ENCODE data around the gene SYNM.

The SYNM gene

GRCh38 chr15:99139276-99139675, 34.4 kb downstream of the SYNM start:
- Histone ChIP-seq H3K36me3 (replicated peaks in 1 of 2; ENCODE audit: control insufficient read depth in 2 of 2, insufficient read depth in 2 of 2, low read length in 2 of 2) (peaks cover 6 to 27% of the 10 kb centered on the region in 2 donors), H3K79me1 (ENCODE audit: low read depth, low read length) (no peaks in the 10 kb centered on the region), H3K14ac (ENCODE audit: low read length) (no peak overlapping the region), H2BK12ac (ENCODE audit: low read length) (no peak overlapping the region), H4K8ac (ENCODE audit: low read depth, low read length) (no peak overlapping the region), H2BK120ac (ENCODE audit: low read depth, low read length) (no peak overlapping the region), H2BK5ac (ENCODE audit: low read length) (no peak overlapping the region), H3K4me3 (ENCODE audit: low read length in 2 of 2) (no peak overlapping the region), H3K4ac (ENCODE audit: low read length) (no peak overlapping the region), H3K4me1 (ENCODE audit: control insufficient read depth in 2 of 2, insufficient read depth in 1 of 2, low read depth in 1 of 2, low read length in 2 of 2) (peaks cover 20% of the 10 kb centered on the region in 2 donors), H3K9ac (ENCODE audit: low read depth, low read length, poor library complexity) (no peak overlapping the region), H2AFZ (ENCODE audit: low read length) (no peak overlapping the region), H3K9me3 (replicated peaks in 1 of 2; ENCODE audit: control insufficient read depth in 2 of 2, insufficient read depth in 1 of 2, low read depth in 1 of 2, low read length in 2 of 2) (peaks cover 0 to 2% of the 10 kb centered on the region in 2 donors), H4K91ac (ENCODE audit: low read depth, low read length, poor library complexity) (no peak overlapping the region), H3K27ac (replicated peaks; ENCODE audit: low read length) (no peak overlapping the region), H3K23ac (ENCODE audit: low read depth, low read length, poor library complexity) (no peak overlapping the region), H2AK5ac (ENCODE audit: low read depth, low read length) (no peak overlapping the region), H3K27me3 (ENCODE audit: control insufficient read depth in 3 of 3, insufficient read depth in 3 of 3, low read depth in 1 of 3, low read length in 3 of 3) (no peaks in the 10 kb centered on the region), H3K18ac (ENCODE audit: low read length) (no peak overlapping the region), H3K4me2 (ENCODE audit: insufficient read depth, low read length, poor library complexity, severe bottlenecking) (no peak overlapping the region), H2BK15ac (ENCODE audit: low read length) (no peak overlapping the region)
- no peak for DNase-seq (ENCODE audit: low spot score)
- WGBS, 2 donors (ENCODE audit: extremely low coverage in 2 of 2, insufficient read length in 2 of 2, insufficient replicate concordance in 1 of 2) = no CpG with 5 or more reads among the region's 4 CpGs

GRCh38 chr15:99140590-99140989, 35.7 kb downstream of the SYNM start:
- H3K4me2 ChIP-seq (ENCODE audit: insufficient read depth, low read length, poor library complexity, severe bottlenecking) = no peak overlapping the region
- H4K8ac ChIP-seq (ENCODE audit: low read depth, low read length) = no peak overlapping the region
- H3K27ac ChIP-seq (replicated peaks; ENCODE audit: low read length) = no peak overlapping the region
- H3K18ac ChIP-seq (ENCODE audit: low read length) = no peak overlapping the region
- H2BK120ac ChIP-seq (ENCODE audit: low read depth, low read length) = no peak overlapping the region
- H2AK5ac ChIP-seq (ENCODE audit: low read depth, low read length) = no peak overlapping the region
- no peak overlapping the region for H3K9ac ChIP-seq (ENCODE audit: low read depth, low read length, poor library complexity)
- DNase-seq (ENCODE audit: low spot score) = no peak
- H3K9me3 ChIP-seq (replicated peaks in 1 of 2; ENCODE audit: control insufficient read depth in 2 of 2, insufficient read depth in 1 of 2, low read depth in 1 of 2, low read length in 2 of 2) = peaks cover 0 to 2% of the 10 kb centered on the region in 2 donors
- H3K4ac ChIP-seq (ENCODE audit: low read length) = no peak overlapping the region
- H2BK5ac ChIP-seq (ENCODE audit: low read length) = no peak overlapping the region
- H3K79me1 ChIP-seq (ENCODE audit: low read depth, low read length) = no peaks in the 10 kb centered on the region
- H3K27me3 ChIP-seq (ENCODE audit: control insufficient read depth in 3 of 3, insufficient read depth in 3 of 3, low read depth in 1 of 3, low read length in 3 of 3) = no peaks in the 10 kb centered on the region
- H3K4me3 ChIP-seq (ENCODE audit: low read length in 2 of 2) = no peak overlapping the region
- no peak overlapping the region for H3K14ac ChIP-seq (ENCODE audit: low read length)
- peaks cover 6 to 21% of the 10 kb centered on the region in 2 donors for H3K36me3 ChIP-seq (replicated peaks in 1 of 2; ENCODE audit: control insufficient read depth in 2 of 2, insufficient read depth in 2 of 2, low read length in 2 of 2)
- no peak overlapping the region for H3K23ac ChIP-seq (ENCODE audit: low read depth, low read length, poor library complexity)
- H3K4me1 ChIP-seq (ENCODE audit: control insufficient read depth in 2 of 2, insufficient read depth in 1 of 2, low read depth in 1 of 2, low read length in 2 of 2) = peaks cover 19 to 20% of the 10 kb centered on the region in 2 donors
- H2BK15ac ChIP-seq (ENCODE audit: low read length) = no peak overlapping the region
- no peak overlapping the region for H4K91ac ChIP-seq (ENCODE audit: low read depth, low read length, poor library complexity)
- no peak overlapping the region for H2BK12ac ChIP-seq (ENCODE audit: low read length)
- H2AFZ ChIP-seq (ENCODE audit: low read length) = no peak overlapping the region
- no CpG with 5 or more reads among the region's 4 CpGs for WGBS, 2 donors (ENCODE audit: extremely low coverage in 2 of 2, insufficient read length in 2 of 2, insufficient replicate concordance in 1 of 2)

- H4K91ac ChIP-seq (ENCODE audit: low read depth, low read length, poor library complexity) = no peak overlapping the region
- no peak overlapping the region for H2BK120ac ChIP-seq (ENCODE audit: low read depth, low read length)
- H2BK5ac ChIP-seq (ENCODE audit: low read length) = no peak overlapping the region
- peaks cover 0 to 2% of the 10 kb centered on the region in 2 donors for H3K9me3 ChIP-seq (replicated peaks in 1 of 2; ENCODE audit: control insufficient read depth in 2 of 2, insufficient read depth in 1 of 2, low read depth in 1 of 2, low read length in 2 of 2)
- no peak overlapping the region for H3K4me3 ChIP-seq (ENCODE audit: low read length in 2 of 2)
- H2AK5ac ChIP-seq (ENCODE audit: low read depth, low read length) = no peak overlapping the region
- no peaks in the 10 kb centered on the region for H3K79me1 ChIP-seq (ENCODE audit: low read depth, low read length)
- H3K14ac ChIP-seq (ENCODE audit: low read length) = no peak overlapping the region
- no peak overlapping the region for H4K8ac ChIP-seq (ENCODE audit: low read depth, low read length)
- H2AFZ ChIP-seq (ENCODE audit: low read length) = no peak overlapping the region
- H3K4me1 ChIP-seq (ENCODE audit: control insufficient read depth in 2 of 2, insufficient read depth in 1 of 2, low read depth in 1 of 2, low read length in 2 of 2) = peaks cover 15 to 20% of the 10 kb centered on the region in 2 donors
- no CpG with 5 or more reads among the region's 4 CpGs for WGBS, 2 donors (ENCODE audit: extremely low coverage in 2 of 2, insufficient read length in 2 of 2, insufficient replicate concordance in 1 of 2)
- H3K4me2 ChIP-seq (ENCODE audit: insufficient read depth, low read length, poor library complexity, severe bottlenecking) = no peak overlapping the region
- H2BK12ac ChIP-seq (ENCODE audit: low read length) = no peak overlapping the region
- H3K23ac ChIP-seq (ENCODE audit: low read depth, low read length, poor library complexity) = no peak overlapping the region
- H2BK15ac ChIP-seq (ENCODE audit: low read length) = no peak overlapping the region
- DNase-seq (ENCODE audit: low spot score) = no peak
- H3K18ac ChIP-seq (ENCODE audit: low read length) = peak overlapping the region; percentile 16
- no peaks in the 10 kb centered on the region for H3K27me3 ChIP-seq (ENCODE audit: control insufficient read depth in 3 of 3, insufficient read depth in 3 of 3, low read depth in 1 of 3, low read length in 3 of 3)
- H3K4ac ChIP-seq (ENCODE audit: low read length) = no peak overlapping the region
- no peak overlapping the region for H3K9ac ChIP-seq (ENCODE audit: low read depth, low read length, poor library complexity)
- peaks cover under 1 to 13% of the 10 kb centered on the region in 2 donors for H3K36me3 ChIP-seq (replicated peaks in 1 of 2; ENCODE audit: control insufficient read depth in 2 of 2, insufficient read depth in 2 of 2, low read length in 2 of 2)
- no peak overlapping the region for H3K27ac ChIP-seq (replicated peaks; ENCODE audit: low read length)
Observed at GRCh38 chr15:99141943-99142342, 37.1 kb downstream of the SYNM start.

- Histone ChIP-seq H3K9me3 (replicated peaks in 1 of 2; ENCODE audit: control insufficient read depth in 2 of 2, insufficient read depth in 1 of 2, low read depth in 1 of 2, low read length in 2 of 2) (peaks cover 0 to 2% of the 10 kb centered on the region in 2 donors), H3K4me2 (ENCODE audit: insufficient read depth, low read length, poor library complexity, severe bottlenecking) (no peak overlapping the region), H3K23ac (ENCODE audit: low read depth, low read length, poor library complexity) (no peak overlapping the region), H3K4me3 (ENCODE audit: low read length in 2 of 2) (no peak overlapping the region), H2BK12ac (ENCODE audit: low read length) (no peak overlapping the region), H3K79me1 (ENCODE audit: low read depth, low read length) (no peaks in the 10 kb centered on the region), H2BK120ac (ENCODE audit: low read depth, low read length) (no peak overlapping the region), H3K14ac (ENCODE audit: low read length) (no peak overlapping the region), H2AK5ac (ENCODE audit: low read depth, low read length) (no peak overlapping the region), H2BK15ac (ENCODE audit: low read length) (no peak overlapping the region), H4K91ac (ENCODE audit: low read depth, low read length, poor library complexity) (no peak overlapping the region), H3K4me1 (ENCODE audit: control insufficient read depth in 2 of 2, insufficient read depth in 1 of 2, low read depth in 1 of 2, low read length in 2 of 2) (peaks cover 15 to 20% of the 10 kb centered on the region in 2 donors), H3K4ac (ENCODE audit: low read length) (no peak overlapping the region), H3K9ac (ENCODE audit: low read depth, low read length, poor library complexity) (no peak overlapping the region), H3K36me3 (replicated peaks in 1 of 2; ENCODE audit: control insufficient read depth in 2 of 2, insufficient read depth in 2 of 2, low read length in 2 of 2) (peaks cover 0 to 9% of the 10 kb centered on the region in 2 donors), H2BK5ac (ENCODE audit: low read length) (no peak overlapping the region), H4K8ac (ENCODE audit: low read depth, low read length) (no peak overlapping the region), H3K27ac (replicated peaks; ENCODE audit: low read length) (no peak overlapping the region), H2AFZ (ENCODE audit: low read length) (no peak overlapping the region), H3K27me3 (ENCODE audit: control insufficient read depth in 3 of 3, insufficient read depth in 3 of 3, low read depth in 1 of 3, low read length in 3 of 3) (no peaks in the 10 kb centered on the region), H3K18ac (ENCODE audit: low read length) (no peak overlapping the region)
- DNase-seq (ENCODE audit: low spot score) = no peak
- no CpG with 5 or more reads among the region's 5 CpGs for WGBS, 2 donors (ENCODE audit: extremely low coverage in 2 of 2, insufficient read length in 2 of 2, insufficient replicate concordance in 1 of 2)
Observed at GRCh38 chr15:99142562-99142961, 37.7 kb downstream of the SYNM start.
